GM12875 (cell line): ENCODE results near the gene WASF3.

Source experiments
- H3K4me3 ChIP-seq: one replicate; pipeline ENCODE4 v1.5.1; 2011; ENCODE audit warnings: low read depth, low read length, control low read depth
- TF ChIP-seq, protein P1 (sequence below): IDR thresholded peaks from 2 replicates; pipeline ENCODE4 v1.5.1; 2011; ENCODE audit warnings: low read depth, mild to moderate bottlenecking, control low read depth, inconsistent platforms, low read length, moderate library complexity, borderline replicate concordance; ENCODE audit not compliant: insufficient read depth

The WASF3 gene

DNA sequence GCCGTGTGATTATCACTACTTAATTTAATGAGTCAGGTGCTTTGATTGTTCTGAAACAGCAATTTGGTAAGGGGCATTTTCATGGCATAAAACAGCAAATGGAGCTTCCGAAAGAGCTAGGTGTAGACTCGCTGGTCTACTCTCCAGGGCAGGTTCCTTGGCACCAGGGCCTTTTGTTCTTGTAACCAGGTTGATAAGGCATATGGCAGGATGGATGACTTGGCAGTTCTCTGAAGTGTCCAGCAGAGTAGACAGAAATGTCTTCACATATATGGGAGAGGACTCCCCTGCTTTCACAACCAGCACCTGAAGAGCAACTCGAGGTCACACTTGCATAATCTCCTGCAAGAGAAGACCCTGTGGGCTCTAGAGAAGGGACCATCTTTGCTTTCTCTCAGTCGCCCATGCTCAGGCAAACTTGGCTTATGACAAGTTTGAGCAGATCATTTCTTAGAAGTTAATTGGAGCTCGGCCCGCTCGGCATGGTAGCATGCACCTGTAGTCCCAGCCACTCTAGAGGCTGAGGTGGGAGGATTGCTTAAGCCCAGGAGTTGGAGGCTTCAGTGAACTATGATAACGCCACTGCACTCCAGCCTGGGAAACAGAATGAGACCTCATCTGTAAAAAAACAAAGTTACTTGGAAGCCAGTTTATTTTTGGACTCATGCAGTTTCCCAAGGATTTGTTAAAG lies 23.3 kb upstream of the WASF3 start:
- H3K4me3 ChIP-seq: no peak overlapping the region
- TF ChIP-seq, protein P1, sequence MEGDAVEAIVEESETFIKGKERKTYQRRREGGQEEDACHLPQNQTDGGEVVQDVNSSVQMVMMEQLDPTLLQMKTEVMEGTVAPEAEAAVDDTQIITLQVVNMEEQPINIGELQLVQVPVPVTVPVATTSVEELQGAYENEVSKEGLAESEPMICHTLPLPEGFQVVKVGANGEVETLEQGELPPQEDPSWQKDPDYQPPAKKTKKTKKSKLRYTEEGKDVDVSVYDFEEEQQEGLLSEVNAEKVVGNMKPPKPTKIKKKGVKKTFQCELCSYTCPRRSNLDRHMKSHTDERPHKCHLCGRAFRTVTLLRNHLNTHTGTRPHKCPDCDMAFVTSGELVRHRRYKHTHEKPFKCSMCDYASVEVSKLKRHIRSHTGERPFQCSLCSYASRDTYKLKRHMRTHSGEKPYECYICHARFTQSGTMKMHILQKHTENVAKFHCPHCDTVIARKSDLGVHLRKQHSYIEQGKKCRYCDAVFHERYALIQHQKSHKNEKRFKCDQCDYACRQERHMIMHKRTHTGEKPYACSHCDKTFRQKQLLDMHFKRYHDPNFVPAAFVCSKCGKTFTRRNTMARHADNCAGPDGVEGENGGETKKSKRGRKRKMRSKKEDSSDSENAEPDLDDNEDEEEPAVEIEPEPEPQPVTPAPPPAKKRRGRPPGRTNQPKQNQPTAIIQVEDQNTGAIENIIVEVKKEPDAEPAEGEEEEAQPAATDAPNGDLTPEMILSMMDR: no peak

DNA sequence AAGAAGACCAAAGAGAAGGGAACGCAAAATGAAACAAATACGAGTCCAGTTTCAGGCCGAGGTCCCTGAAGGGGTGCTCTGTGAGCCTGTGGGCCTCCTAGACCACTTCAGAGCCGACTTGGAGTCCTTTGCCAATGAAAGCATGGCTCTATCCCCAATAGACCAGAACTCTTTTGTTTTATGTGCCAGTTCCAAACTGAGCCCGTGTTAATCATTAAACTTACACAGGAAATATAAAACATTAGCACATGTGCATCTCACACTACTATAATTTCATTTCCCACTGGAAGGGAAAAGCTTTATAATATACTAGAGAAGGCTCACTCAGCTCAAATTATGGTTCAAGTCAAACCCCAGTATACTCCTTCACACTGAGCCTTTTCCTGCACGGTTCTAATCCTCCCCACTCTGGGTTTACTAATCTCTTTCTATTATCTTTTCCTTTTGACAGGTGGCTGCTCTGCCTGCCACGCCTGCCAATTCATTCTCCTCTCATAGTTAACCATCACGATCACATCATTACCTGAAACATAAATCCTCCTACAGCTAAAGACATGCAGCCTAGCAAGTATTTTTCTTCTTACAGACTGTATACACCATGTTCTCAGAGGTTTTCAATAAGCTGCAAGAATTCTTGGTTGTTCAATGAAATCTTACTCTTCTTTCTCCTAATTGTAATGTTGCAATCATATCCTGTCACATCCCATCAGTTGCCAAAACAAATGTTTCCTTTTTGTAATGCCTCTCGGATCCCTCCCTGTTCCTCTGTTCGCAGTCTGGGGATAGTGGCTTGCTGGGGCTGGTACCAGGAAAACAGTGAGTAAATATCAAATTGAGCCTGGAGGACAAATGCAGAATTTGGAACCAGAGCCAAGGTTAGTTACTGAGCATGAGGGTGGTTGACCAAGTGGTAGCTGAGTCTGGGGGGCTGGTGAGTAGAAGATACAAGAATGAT lies 18.8 kb upstream of the WASF3 start:
- TF ChIP-seq, protein P1: no peak
- H3K4me3 ChIP-seq: no peak overlapping the region

DNA sequence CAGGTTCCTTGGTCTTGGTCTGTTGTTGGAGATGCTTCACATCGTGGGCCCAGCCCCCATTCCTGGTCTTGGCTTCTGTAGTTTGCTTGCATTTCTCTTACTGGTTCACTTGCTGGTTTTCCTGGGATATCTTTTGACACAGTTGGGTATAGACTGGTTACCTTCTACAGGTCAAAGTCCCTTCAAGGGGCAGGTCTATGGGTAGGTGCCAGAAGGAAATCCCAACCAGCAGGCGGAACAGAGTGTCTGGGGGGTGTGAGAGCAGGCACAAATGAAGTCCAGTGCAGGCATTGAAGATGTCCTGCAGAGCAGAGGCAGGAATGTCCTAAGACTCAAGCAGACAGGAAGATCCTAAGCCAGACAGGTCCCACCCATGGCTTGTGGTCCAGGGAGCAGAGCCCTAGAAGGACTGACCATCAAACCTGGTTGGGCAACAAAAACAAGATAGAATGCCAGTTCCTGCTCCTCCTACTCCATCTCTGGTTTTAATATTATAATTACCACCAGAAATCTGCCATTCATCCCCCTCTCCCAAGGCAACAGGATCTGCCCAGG lies 17.7 kb upstream of the WASF3 start:
- H3K4me3 ChIP-seq: no peak overlapping the region
- TF ChIP-seq, protein P1: no peak

DNA sequence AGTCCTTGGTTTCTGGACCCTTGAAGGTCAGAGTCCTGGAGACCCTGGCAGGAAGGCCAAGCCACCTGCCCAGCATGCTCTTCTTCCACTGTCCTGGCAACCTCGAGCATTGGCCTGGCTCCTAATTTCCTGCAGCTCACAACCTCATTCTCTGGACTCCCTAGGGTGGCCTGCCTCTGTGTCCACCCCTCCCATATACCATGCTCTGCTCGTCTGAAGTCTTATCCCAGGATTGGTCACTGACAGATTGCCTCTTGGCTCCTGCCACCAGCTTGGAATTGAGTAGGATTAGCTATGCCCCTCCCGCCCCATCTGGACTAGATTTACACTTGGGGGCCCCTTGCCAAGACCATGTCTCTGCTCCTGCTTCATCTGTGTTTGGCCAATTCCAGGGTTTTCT lies 17.1 kb upstream of the WASF3 start:
- TF ChIP-seq, protein P1: no peak
- no peak overlapping the region for H3K4me3 ChIP-seq

DNA sequence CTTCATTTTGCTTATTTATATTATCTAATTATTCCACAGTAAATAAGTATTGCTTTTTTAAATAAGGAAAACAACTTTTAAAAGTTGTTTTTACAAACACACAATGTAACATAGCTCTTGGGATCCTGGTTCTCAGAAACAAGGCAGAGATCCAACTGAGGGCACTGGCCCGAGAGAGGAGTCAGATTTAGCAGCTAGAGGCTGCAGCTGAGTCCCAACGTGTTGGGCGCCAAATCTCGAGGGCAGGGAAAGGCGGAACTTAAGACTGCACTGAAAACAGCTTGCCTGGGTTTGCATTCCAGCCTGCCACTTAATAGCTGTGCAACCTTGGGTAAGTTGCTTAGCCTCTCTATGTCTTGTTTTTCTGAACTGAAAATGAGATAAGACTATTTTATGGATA lies 16.4 kb upstream of the WASF3 start:
- H3K4me3 ChIP-seq: no peak overlapping the region
- TF ChIP-seq, protein P1: no peak

DNA sequence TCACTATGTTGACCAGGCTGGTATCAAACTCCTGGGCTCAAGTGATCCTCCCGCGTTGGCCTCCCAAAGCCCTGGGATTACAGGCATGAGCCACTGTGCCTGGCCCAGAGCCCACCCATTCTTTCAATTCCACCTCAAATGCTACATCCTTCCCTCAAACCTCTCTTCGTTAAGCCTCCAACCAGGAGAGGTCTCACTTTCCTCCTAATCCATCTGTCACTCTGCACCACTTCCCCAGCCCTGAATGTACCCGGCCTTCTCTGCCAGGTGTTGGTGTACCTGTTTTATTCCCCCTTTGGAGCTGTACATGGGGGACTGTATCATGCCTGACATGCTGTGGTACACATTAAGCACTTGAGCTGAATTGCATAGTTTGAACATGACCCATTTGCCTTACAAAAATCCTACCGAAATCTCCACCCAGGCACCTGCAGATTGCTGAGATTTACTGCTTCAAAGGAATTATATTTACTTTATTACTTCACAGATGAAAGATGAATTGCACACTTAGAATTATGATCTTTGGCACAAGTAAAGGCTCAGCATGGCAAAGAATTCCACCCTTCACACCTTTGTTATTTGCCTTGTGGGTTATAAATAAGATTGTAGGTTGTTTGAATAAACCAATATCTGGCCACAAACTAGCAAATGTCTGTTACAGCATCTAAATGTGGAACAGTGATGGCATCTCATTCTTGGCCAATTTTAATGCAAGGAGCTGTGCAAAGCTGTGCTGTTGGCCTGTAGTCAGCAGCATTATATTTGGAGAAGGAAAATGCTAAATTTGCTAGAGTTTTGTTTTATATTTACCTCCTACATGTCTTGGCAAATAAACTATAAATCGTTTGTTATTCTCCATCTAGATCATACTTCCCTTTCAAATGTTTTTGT lies 15.6 kb upstream of the WASF3 start:
- TF ChIP-seq, protein P1: no peak
- H3K4me3 ChIP-seq: no peak overlapping the region
